GM03348 (cell line): Measurements from ENCODE around the gene OGFRL1.

ENCODE experiments used
- DNase-seq: peaks from one replicate; pipeline ENCODE4 v3.0.0; 2012; ENCODE audit warnings: low spot score

Gene OGFRL1

GRCh38 chr6:71334768-71335167 is 46.2 kb downstream of the OGFRL1 start:
- no peak for DNase-seq

DNA sequence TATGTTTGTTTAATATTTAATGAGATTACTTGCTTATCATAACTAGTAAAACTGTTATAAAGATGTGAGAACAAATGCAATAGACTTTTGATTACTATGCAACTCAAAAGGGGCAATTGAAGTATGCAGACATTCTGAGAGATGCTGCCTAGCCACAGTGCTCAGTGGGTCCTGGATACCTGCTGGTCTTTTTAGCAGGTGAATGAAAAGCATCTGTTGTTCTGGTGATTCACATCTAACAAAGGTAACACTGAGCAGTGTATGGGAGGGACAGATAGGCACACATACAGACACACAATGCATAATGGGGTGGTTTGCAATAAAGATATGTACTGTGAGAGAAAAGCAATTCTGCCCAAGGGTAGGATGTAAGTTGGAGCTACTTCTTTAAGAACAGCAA is 46.9 kb downstream of the OGFRL1 start:
- DNase-seq: no peak

GRCh38 chr6:71336901-71337300 is 48.3 kb downstream of the OGFRL1 start:
- DNase-seq: no peak

- DNase-seq: no peak
Measured at GRCh38 chr6:71338540-71339316, 50.1 kb downstream of the OGFRL1 start.

- DNase-seq: no peak
Measured at GRCh38 chr6:71342772-71343171, 54.2 kb downstream of the OGFRL1 start.

- no peak for DNase-seq
Measured at GRCh38 chr6:71345476-71346333, 57.1 kb downstream of the OGFRL1 start.

- no peak for DNase-seq
Measured at GRCh38 chr6:71346334-71346694, 57.7 kb downstream of the OGFRL1 start.

- no peak for DNase-seq
Measured at GRCh38 chr6:71347119-71347518, 58.5 kb downstream of the OGFRL1 start.

GRCh38 chr6:71349395-71349794 is 60.8 kb downstream of the OGFRL1 start:
- DNase-seq: peak; percentile 22

GRCh38 chr6:71349976-71350615 is 61.5 kb downstream of the OGFRL1 start:
- peak; percentile 36 for DNase-seq

DNA sequence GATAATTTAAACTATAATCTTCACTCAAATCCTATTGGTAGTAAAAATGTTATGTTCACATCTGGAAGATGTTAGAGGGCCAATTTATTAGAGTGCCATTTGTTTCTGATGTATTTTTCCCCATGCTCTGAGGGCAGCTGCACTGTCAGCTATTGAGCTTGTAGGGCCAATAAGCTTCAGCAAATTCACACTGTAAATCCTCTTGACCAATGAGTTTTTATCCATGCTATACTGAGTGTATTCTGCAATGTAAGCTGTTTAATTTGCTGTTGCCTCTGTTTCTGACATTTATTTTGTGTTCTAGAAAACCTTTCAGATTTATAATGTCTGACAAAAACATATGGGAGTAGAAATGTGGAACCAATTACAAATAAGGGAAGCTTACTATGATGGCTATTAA is 62.6 kb downstream of the OGFRL1 start:
- DNase-seq: no peak
